Lower lobe of right lung (tissue), 2 donors: ENCODE measurements around the gene MYL3. TPM values are rescaled to one million over a fixed set of nuclear protein-coding genes. Genes with fewer than 3 reads are reported as not detected.
A peak's percentile ranks its signal among the peaks of the same experiment; 100 is the strongest.

Experiments
- ATAC-seq, 2 donors: fragments of 200-7000 bp; cut with Tn5 transposase; one replicate each; pipeline ENCODE4 v1.9.1; 2020 to 2022; ENCODE audit warnings: mild to moderate bottlenecking in 2 of 2, moderate library complexity in 2 of 2
- DNase-seq: peaks from one replicate; pipeline ENCODE4 v3.0.0-alpha.2; 2020
- H3K27ac ChIP-seq: fragments of 200-600 bp; one replicate; pipeline ENCODE4 v1.8.0; 2022
- H3K27me3 ChIP-seq: fragments of 200-600 bp; one replicate; pipeline ENCODE4 v1.8.0; 2022; ENCODE audit warnings: low read depth
- H3K36me3 ChIP-seq: fragments of 200-600 bp; one replicate; pipeline ENCODE4 v1.8.0; 2022; ENCODE audit warnings: mild to moderate bottlenecking
- H3K4me1 ChIP-seq: fragments of 200-600 bp; one replicate; pipeline ENCODE4 v1.8.0; 2022
- H3K4me3 ChIP-seq: fragments of 200-600 bp; one replicate; pipeline ENCODE4 v1.8.0; 2022; ENCODE audit warnings: mild to moderate bottlenecking
- H3K9me3 ChIP-seq: fragments of 200-600 bp; one replicate; pipeline ENCODE4 v1.8.0; 2022
- CTCF ChIP-seq: fragments of 200-600 bp; IDR thresholded peaks from one replicate; pipeline ENCODE4 v1.8.0; 2022; ENCODE audit warnings: antibody characterized with exemption, mild to moderate bottlenecking
- intact Hi-C: fragments of 100-400 bp; cut with DNase I; formaldehyde crosslinking; loops from one replicate; pipeline ENCODE4 v1.11.0; 2022
- total RNA-seq: library from RNA; stranded (reverse); fragmentation: NEBNext Ultra II Directional; extraction: Animal tissue kit (Norgen Biotek cat#: 25700); gene quantifications from one replicate; pipeline ENCODE4 v1.2.1, GENCODE V29; 2021
- donor health status: DM: no; HTN: yes; CAD: no; lungs with severe emphysema.

Gene MYL3
- total RNA-seq, 1 donor from 2014 or later = 2.0 TPM

GRCh38 chr3:46876313-46877300 lies 13.4 kb upstream of the MYL3 start:
- intact Hi-C loops = no loop called here
- DNase-seq (no peak), ATAC-seq (no peak)
- peaks cover 17% of the 10 kb centered on the region for H3K27me3 ChIP-seq
- no peak overlapping the region for H3K4me3 ChIP-seq
- TF ChIP-seq CTCF = no peak
- peaks cover 2% of the 10 kb centered on the region for H3K4me1 ChIP-seq
- no peak overlapping the region for H3K27ac ChIP-seq
- H3K9me3 ChIP-seq = no peaks in the 10 kb centered on the region
- H3K36me3 ChIP-seq = no peaks in the 10 kb centered on the region

GRCh38 chr3:46875560-46875959 lies 12.3 kb upstream of the MYL3 start:
- no peak for TF ChIP-seq CTCF
- intact Hi-C loops = no loop called here

GRCh38 chr3:46874430-46874829 lies 11.2 kb upstream of the MYL3 start:
- Histone ChIP-seq H3K4me3 (no peak overlapping the region), H3K36me3 (no peaks in the 10 kb centered on the region), H3K27me3 (no peaks in the 10 kb centered on the region), H3K9me3 (no peaks in the 10 kb centered on the region), H3K27ac (peak overlapping the region; percentile 47), H3K4me1 (no peaks in the 10 kb centered on the region)
- intact Hi-C loops = no loop called here
- DNase-seq = no peak
- ATAC-seq = no peak
- TF ChIP-seq CTCF = no peak

More at GRCh38 chr3:46875560-46875959, 12.3 kb upstream of the MYL3 start:
- ATAC-seq = no peak
- H3K4me3 ChIP-seq = no peak overlapping the region
- H3K36me3 ChIP-seq = no peaks in the 10 kb centered on the region
- no peak overlapping the region for H3K27ac ChIP-seq
- H3K4me1 ChIP-seq = no peaks in the 10 kb centered on the region
- H3K9me3 ChIP-seq = no peaks in the 10 kb centered on the region
- H3K27me3 ChIP-seq = peaks cover 6% of the 10 kb centered on the region
- DNase-seq = no peak

GRCh38 chr3:46873521-46873920 lies 10.3 kb upstream of the MYL3 start:
- Histone ChIP-seq H3K4me1 (peaks cover 7% of the 10 kb centered on the region), H3K27me3 (no peaks in the 10 kb centered on the region), H3K9me3 (no peaks in the 10 kb centered on the region), H3K36me3 (no peaks in the 10 kb centered on the region), H3K4me3 (no peak overlapping the region), H3K27ac (peak overlapping the region; percentile 47)
- no peak for TF ChIP-seq CTCF
- DNase-seq = no peak
- no peak for ATAC-seq
- intact Hi-C loops = no loop called here

- ATAC-seq = no peak
- Histone ChIP-seq H3K36me3 (no peaks in the 10 kb centered on the region), H3K4me1 (peaks cover 25% of the 10 kb centered on the region), H3K27me3 (no peaks in the 10 kb centered on the region), H3K4me3 (no peak overlapping the region), H3K9me3 (no peaks in the 10 kb centered on the region), H3K27ac (no peak overlapping the region)
- no peak for DNase-seq
- no peak for TF ChIP-seq CTCF
- intact Hi-C loops = no loop called here
Observed at GRCh38 chr3:46871222-46871621, 8.0 kb upstream of the MYL3 start.
